ENCODE data around the gene TDRD12. TPM values are rescaled to one million over a fixed set of nuclear protein-coding genes. Genes with fewer than 3 reads are reported as not detected.

The TDRD12 gene, protein sequence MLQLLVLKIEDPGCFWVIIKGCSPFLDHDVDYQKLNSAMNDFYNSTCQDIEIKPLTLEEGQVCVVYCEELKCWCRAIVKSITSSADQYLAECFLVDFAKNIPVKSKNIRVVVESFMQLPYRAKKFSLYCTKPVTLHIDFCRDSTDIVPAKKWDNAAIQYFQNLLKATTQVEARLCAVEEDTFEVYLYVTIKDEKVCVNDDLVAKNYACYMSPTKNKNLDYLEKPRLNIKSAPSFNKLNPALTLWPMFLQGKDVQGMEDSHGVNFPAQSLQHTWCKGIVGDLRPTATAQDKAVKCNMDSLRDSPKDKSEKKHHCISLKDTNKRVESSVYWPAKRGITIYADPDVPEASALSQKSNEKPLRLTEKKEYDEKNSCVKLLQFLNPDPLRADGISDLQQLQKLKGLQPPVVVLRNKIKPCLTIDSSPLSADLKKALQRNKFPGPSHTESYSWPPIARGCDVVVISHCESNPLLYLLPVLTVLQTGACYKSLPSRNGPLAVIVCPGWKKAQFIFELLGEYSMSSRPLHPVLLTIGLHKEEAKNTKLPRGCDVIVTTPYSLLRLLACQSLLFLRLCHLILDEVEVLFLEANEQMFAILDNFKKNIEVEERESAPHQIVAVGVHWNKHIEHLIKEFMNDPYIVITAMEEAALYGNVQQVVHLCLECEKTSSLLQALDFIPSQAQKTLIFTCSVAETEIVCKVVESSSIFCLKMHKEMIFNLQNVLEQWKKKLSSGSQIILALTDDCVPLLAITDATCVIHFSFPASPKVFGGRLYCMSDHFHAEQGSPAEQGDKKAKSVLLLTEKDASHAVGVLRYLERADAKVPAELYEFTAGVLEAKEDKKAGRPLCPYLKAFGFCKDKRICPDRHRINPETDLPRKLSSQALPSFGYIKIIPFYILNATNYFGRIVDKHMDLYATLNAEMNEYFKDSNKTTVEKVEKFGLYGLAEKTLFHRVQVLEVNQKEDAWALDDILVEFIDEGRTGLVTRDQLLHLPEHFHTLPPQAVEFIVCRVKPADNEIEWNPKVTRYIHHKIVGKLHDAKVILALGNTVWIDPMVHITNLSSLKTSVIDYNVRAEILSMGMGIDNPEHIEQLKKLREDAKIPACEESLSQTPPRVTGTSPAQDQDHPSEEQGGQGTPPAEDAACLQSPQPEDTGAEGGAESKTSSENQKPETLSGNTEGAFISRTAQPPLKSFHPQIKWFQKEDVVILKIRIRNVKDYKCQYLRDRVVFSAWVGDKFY (N-terminal part only)
- under 1 TPM in 2 of 3 donors, not detected in 1; 0.36 to 0.39 TPM for polyA plus RNA-seq

DNA sequence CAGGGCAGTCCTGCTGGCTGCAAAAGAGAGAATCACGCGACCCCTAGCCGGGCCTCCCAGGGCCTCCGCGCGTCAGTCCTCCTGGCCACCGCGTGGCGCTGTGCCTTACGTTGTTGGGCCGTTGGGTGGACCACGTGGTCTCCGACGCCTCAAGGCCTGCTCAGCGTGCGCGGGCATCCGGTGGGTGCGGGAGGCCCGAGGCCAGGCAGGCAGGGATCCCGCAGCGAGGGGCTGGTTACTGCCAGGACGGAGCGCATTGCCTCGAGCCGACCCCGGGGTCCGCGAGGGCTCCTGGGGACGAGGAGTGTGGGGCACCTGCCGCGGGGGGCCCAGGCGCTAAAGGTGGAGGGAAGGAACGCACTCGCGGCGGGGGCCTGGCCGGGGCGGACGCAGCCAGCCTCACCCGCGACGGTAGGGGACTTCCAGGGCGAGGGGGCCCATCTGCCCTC, at the start of gene TDRD12:
Gene TDRD12 (plus strand): TSS at position 157 of the 449 bp plus-strand sequence. CDS start 306 bp downstream, outside the sequence.
- DNase-seq, result no peak
- H3K4me1 Mint-ChIP-seq, result no peaks in the 10 kb centered on the region
- peaks cover 0 to 12% (median 8%) of the 10 kb centered on the region in 3 donors for H3K36me3 Mint-ChIP-seq
- peaks cover 0 to 3% (median 2%) of the 10 kb centered on the region in 3 donors for H3K27me3 Mint-ChIP-seq (ENCODE audit: low read depth in 3 of 3)
- no peak within 1 kb of the TSS for H3K27ac Mint-ChIP-seq
- H3K4me3 Mint-ChIP-seq, result no peak within 1 kb of the TSS
- no peaks in the 10 kb centered on the region for H3K9me3 Mint-ChIP-seq

DNA sequence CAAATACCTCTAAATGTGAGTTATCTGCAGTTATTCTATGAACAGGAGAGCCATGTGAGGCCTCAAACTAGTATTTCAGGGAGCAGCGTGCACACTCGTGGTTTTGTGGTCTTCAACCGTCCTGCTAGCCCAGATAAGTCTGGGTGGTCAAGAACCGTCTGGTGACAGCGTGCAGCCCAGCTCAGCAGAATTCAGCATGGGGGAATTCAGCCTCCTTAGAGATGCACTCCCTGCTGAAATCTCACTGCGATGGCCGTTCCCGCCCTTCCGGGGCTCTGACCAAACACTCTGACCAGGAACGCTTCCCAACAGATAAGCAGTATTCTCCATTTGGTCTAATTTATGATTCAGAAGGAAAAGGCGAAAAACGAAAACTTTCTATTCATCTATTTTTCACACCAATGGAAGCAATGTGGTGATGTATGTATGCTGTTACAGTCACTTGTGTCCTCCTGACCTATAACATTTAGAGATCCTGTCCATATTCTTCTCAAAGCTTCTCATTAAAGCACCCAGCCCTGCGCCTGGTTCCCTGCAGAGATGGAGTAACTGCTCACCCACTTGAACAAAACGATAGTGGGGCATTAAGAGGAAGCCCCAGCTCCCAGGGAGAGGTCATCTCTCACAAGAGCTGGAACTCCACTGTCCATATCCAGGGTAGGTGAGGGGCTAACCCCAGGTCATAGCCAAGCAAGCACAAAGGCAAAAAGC, 47.5 kb upstream of the TDRD12 start:
- H3K9me3 Mint-ChIP-seq, result no peaks in the 10 kb centered on the region
- peaks cover 51 to 55% of the 10 kb centered on the region in 2 donors for H3K4me1 Mint-ChIP-seq
- DNase-seq, result no peak
- H3K36me3 Mint-ChIP-seq, result peaks cover 0 to 4% (median 0%) of the 10 kb centered on the region in 3 donors
- H3K27me3 Mint-ChIP-seq (ENCODE audit: low read depth in 3 of 3), result peaks cover 8 to 10% (median 10%) of the 10 kb centered on the region in 3 donors
- H3K4me3 Mint-ChIP-seq, result peak overlapping the region; percentile 8 to 95 (median 85)
- H3K27ac Mint-ChIP-seq, result peak overlapping the region in 3 of 6 donors; percentile 46 to 62 (median 53)

DNA sequence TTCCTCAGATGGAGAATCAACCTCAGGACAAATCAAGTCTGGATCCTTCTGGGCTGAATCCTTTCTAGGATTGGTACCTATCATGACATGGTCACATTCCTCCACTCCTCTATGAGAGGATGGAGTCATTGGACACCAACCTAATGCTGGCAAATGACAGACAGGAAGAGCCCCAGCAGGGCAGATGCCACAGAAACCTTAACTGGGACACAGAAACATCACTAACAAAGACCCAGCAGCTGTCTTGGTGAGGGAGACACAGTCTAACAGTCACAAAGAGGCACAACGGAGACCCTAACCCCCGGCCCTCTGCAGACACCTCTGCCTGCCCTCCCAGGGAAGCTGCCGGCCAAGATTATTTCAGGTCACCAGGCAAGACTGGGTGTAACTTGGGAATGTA, 46.7 kb upstream of the TDRD12 start:
- Mint-ChIP-seq H3K9me3 (no peaks in the 10 kb centered on the region), H3K4me1 (peaks cover 56 to 58% of the 10 kb centered on the region in 2 donors), H3K27me3 (ENCODE audit: low read depth in 3 of 3) (peaks cover 14 to 16% (median 14%) of the 10 kb centered on the region in 3 donors), H3K27ac (peak overlapping the region in 1 of 6 donors; percentile 7), H3K36me3 (peaks cover 0 to 4% (median 0%) of the 10 kb centered on the region in 3 donors), H3K4me3 (peak overlapping the region; percentile 42 to 95 (median 85))
- no peak for DNase-seq

DNA sequence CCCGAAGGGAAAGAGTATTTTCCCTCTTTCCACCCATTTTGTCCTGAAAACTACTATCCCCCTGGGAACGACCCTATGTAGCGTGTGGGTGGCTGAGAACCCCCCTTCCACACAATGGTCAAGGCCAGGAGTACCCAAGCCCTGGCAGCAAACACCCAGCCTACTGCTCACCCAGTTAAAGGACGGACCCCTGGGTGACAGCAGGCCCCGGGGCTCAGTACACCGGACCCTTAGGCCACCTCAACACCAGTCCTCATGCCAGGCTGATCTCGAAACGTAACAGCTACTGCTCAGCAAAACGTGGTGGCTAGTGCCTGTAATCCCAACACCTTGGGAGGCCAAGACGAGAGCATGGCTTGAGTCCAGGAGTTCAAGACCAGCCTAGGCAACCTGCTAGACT, 46.0 kb upstream of the TDRD12 start:
- Mint-ChIP-seq H3K9me3 (no peaks in the 10 kb centered on the region), H3K36me3 (peaks cover 0 to 4% (median 0%) of the 10 kb centered on the region in 3 donors), H3K4me1 (peaks cover 54 to 56% of the 10 kb centered on the region in 2 donors), H3K27me3 (ENCODE audit: low read depth in 3 of 3) (peaks cover 14 to 16% (median 14%) of the 10 kb centered on the region in 3 donors), H3K4me3 (peak overlapping the region; percentile 85 to 95 (median 94)), H3K27ac (peak overlapping the region in 2 of 6 donors; percentile 54 to 73)
- DNase-seq, result no peak

DNA sequence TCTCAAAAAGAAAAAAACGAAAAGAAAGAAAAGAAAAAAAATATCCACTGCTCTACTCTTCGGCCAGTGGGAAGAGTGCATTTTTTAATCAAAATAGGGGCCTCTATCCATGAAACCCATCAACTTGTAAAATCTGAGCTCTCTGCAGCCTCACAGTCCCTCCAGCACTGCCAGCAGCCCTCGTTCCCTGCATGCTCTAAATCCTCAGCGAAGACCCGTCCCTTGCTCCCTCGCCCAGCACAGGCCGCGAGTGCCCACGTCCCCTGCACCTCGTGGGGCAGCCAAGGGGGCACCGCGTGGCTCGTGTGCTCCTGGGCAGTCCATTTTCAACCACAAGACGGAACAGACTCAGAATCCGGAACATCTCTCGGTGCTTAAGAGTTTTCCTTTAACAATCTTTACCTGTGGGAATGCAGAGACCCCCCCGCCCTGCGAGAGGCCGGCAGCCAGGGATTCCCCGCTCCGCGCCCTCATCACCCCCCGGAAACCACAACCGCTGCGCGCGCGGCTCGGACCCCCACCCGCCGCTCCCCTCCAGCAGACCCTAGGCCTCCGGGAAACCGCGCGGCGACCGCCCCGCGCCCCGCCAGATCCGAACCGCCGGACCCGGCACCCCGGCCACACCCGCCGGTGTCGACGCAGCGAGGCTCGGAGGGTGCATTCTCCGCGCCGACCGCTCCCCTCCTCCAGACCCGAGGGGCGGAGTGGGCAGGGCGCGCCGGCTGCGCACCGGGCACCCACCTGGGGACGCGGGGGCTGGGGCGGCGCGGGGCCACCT, 45.2 kb upstream of the TDRD12 start:
- no peaks in the 10 kb centered on the region for H3K9me3 Mint-ChIP-seq
- H3K36me3 Mint-ChIP-seq, result peaks cover 0 to 4% (median 0%) of the 10 kb centered on the region in 3 donors
- peaks cover 48 to 52% of the 10 kb centered on the region in 2 donors for H3K4me1 Mint-ChIP-seq
- peak overlapping the region; percentile 85 to 95 (median 94) for H3K4me3 Mint-ChIP-seq
- H3K27me3 Mint-ChIP-seq (ENCODE audit: low read depth in 3 of 3), result peaks cover 14 to 16% (median 14%) of the 10 kb centered on the region in 3 donors
- peak overlapping the region; percentile 54 to 89 (median 86) for H3K27ac Mint-ChIP-seq
- DNase-seq, result no peak

DNA sequence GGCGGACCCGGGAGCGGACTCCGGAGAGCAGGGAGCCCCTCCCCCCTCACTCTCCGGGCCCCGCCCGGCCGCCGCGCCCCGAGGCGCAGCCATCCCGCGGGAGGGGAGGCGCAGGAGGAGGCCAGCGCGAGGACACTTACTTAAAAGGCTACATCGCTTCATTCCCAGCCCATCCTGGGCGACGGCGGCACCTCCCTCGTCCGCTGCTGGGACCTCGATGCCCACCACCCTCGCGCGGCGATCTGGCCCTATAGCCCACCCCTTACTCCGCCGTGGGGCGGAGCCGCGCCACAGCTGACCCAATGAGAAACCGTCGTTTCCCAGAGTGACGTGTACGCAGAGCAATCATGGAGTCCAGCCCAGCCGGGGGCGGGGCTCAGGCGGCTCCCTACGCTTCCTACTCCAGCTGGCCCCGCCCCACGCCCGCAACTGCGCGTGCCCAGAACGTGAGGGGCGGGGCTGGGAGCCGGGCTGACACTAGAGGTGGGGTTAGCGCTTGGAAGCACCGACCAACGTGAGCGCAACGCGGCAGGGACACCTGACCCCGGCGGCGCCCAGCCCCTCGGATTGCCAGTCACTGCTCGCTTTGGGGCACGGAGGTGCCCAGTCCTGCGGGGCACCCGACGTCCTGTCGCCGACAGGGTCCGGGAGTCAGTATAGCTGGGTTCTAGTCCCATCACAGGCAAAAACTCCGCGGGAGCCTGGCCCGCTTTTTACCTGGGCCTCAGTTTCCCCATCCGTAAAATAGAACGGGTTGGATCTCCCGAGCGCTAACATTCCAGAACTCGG, 44.4 kb upstream of the TDRD12 start, which contains the start of gene ANKRD27:
Gene ANKRD27 (minus strand): TSS at position 250 of the 789 bp plus-strand sequence. CDS start 16,165 bp downstream, outside the sequence.
- no peaks in the 10 kb centered on the region for H3K9me3 Mint-ChIP-seq
- H3K4me1 Mint-ChIP-seq, result peaks cover 40 to 45% of the 10 kb centered on the region in 2 donors
- H3K36me3 Mint-ChIP-seq, result peaks cover 0 to under 1% (median 0%) of the 10 kb centered on the region in 3 donors
- DNase-seq, result peak; percentile 98 to 99 (median 99)
- H3K4me3 Mint-ChIP-seq, result peak within 1 kb of the TSS; percentile 93 to 95 (median 94)
- peak within 1 kb of the TSS; percentile 73 to 89 (median 87) for H3K27ac Mint-ChIP-seq
- peaks cover 14 to 16% (median 14%) of the 10 kb centered on the region in 3 donors for H3K27me3 Mint-ChIP-seq (ENCODE audit: low read depth in 3 of 3)

DNA sequence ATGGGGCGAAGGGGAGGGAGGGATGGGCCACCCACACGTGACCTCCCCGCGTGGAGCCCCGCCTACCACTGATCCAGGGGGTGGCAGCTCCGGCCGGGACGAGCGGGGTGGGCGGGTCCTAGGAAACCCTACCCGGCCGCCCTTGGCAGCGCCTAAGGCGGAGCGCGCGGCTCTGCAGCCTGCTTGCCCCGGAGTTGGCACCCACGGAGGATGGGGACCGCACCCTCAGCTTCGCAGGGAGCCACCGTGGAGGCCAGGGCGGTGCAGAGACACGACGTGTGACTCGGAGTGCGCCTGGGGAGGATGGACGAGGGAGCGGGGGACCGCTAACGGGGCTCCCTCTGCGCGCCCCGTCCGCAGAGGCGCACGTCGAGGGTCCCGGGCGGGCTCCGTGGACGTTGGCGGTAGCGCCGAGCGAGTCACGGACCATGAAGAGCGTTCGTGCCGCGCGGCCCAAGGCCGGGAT, 43.8 kb upstream of the TDRD12 start, which contains the start of gene RGS9BP:
Gene RGS9BP (plus strand): TSS at position 129 of the 466 bp plus-strand sequence. CDS start 416 bp downstream, outside the sequence.
- Mint-ChIP-seq H3K27ac (peak within 1 kb of the TSS; percentile 51 to 88 (median 82)), H3K36me3 (no peaks in the 10 kb centered on the region), H3K9me3 (no peaks in the 10 kb centered on the region), H3K4me1 (peaks cover 37 to 41% of the 10 kb centered on the region in 2 donors), H3K27me3 (ENCODE audit: low read depth in 3 of 3) (peaks cover 14 to 16% (median 14%) of the 10 kb centered on the region in 3 donors), H3K4me3 (peak within 1 kb of the TSS; percentile 91 to 94 (median 92))
- DNase-seq, result peak; percentile 58 to 64 (median 61)

DNA sequence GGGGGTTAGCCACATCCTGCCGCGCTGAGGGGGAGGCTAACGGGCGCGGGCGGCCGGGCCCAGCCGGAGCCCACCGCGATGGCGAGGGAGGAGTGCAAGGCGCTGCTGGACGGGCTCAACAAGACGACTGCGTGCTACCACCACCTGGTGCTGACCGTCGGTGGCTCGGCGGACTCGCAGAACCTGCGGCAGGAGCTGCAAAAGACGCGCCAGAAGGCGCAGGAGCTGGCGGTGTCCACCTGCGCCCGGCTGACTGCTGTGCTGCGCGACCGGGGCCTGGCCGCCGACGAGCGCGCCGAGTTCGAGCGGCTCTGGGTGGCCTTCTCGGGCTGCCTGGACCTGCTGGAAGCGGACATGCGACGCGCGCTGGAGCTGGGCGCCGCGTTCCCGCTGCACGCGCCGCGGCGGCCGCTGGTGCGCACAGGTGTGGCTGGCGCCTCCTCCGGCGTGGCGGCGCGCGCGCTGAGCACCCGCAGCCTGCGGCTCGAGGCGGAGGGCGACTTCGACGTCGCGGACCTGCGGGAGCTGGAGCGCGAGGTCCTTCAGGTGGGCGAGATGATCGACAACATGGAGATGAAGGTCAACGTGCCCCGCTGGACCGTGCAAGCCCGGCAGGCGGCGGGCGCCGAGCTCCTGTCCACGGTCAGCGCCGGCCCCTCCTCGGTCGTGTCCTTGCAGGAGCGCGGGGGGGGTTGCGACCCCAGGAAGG, 43.2 kb upstream of the TDRD12 start:
- DNase-seq, result peak in 1 of 3 donors; percentile 59
- H3K27me3 Mint-ChIP-seq (ENCODE audit: low read depth in 3 of 3), result peaks cover 14 to 16% (median 14%) of the 10 kb centered on the region in 3 donors
- H3K36me3 Mint-ChIP-seq, result no peaks in the 10 kb centered on the region
- H3K4me1 Mint-ChIP-seq, result peaks cover 35 to 39% of the 10 kb centered on the region in 2 donors
- H3K27ac Mint-ChIP-seq, result no peak overlapping the region
- peak overlapping the region; percentile 91 to 94 (median 92) for H3K4me3 Mint-ChIP-seq
- H3K9me3 Mint-ChIP-seq, result no peaks in the 10 kb centered on the region

DNA sequence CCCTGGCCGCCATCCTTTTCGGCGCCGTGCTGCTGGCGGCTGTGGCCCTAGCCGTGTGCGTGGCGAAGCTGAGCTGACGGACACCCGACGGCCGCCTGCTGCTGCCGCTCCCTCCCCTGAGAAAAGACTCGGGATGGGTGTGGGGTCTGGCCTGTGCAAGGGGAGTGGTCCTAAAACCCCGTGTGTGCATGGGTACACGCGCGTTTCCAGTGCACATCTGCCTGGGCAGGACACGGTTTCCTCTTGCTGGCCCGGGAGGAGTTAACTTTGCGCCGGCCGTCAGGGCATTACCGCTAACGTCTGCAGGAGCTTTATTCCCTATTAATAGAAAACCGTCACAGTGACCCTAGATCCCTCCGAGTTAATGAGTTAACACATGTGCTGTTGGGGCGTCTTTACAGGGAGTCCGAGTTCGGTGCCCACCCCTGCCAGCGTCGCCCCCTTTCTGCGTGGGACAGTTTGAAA, 42.6 kb upstream of the TDRD12 start:
- peaks cover 30 to 34% of the 10 kb centered on the region in 2 donors for H3K4me1 Mint-ChIP-seq
- peak overlapping the region; percentile 54 to 79 (median 64) for H3K4me3 Mint-ChIP-seq
- no peaks in the 10 kb centered on the region for H3K9me3 Mint-ChIP-seq
- no peaks in the 10 kb centered on the region for H3K36me3 Mint-ChIP-seq
- H3K27me3 Mint-ChIP-seq (ENCODE audit: low read depth in 3 of 3), result peaks cover 14 to 16% (median 14%) of the 10 kb centered on the region in 3 donors
- no peak overlapping the region for H3K27ac Mint-ChIP-seq
- DNase-seq, result no peak

DNA sequence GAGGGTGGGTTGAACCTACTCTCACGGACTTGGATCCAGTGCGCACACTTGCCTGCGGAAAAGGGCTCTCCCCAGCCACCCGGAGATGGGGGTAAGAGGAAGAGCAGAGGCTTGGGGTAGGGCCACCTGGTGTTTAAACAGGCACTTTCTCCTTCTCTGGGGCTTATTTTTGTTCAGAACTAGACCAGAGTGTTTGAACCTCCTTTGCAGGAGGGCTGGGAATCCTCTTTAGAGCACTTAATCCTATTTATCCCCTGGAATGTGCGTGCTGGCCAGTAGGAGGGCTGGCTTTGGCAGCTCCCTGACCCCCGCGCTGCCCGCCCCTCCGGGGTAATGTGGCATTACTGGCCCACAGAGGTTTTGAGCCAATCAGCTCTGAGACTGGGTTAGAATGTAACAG, 41.9 kb upstream of the TDRD12 start:
- Mint-ChIP-seq H3K36me3 (no peaks in the 10 kb centered on the region), H3K4me3 (peak overlapping the region in 4 of 5 donors; percentile 25 to 79 (median 58)), H3K9me3 (no peaks in the 10 kb centered on the region), H3K4me1 (peaks cover 22 to 29% of the 10 kb centered on the region in 2 donors), H3K27me3 (ENCODE audit: low read depth in 3 of 3) (peaks cover 14 to 20% (median 14%) of the 10 kb centered on the region in 3 donors), H3K27ac (no peak overlapping the region)
- no peak for DNase-seq
